ENCODE results near the gene SLC12A7.

SLC12A7 gene

GRCh38 chr5:1012900-1013237 is 99.0 kb downstream of the SLC12A7 start:
- H3K4me3 ChIP-seq (ENCODE audit: low read length): no peak overlapping the region
- no peak for DNase-seq (ENCODE audit: low read depth)
- TF ChIP-seq CTCF (conservative IDR thresholded peaks at IDR 0.05; ENCODE audit: low read length): no peak

DNA sequence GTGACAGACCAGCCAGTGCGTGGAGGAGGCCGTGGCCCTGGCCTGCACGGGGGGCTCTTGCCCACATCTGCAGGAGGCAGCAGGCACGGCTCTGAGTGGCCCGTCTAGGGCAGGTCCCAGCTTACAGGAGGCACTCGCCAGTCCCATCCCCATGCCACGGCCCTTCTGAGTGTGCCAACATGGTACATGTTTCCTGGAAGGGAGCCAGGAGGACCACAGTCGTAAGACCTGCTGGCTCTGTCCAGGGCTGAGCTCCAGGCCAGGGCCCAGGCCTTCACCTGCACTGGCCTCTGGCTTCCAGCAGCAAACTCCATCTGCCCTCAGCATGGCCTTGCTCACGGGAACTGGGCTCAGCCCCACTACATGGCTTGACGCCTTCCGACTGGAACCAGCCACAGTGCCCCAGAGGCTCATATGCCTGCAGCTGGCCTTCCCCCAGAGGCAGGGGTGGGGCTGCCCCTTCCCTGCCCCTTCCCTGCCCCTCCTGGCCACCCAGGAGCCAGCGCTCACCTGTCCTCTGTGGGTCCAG is 99.5 kb downstream of the SLC12A7 start:
- no peak for TF ChIP-seq CTCF (conservative IDR thresholded peaks at IDR 0.05; ENCODE audit: low read length)
- no peak for DNase-seq (ENCODE audit: low read depth)

DNA sequence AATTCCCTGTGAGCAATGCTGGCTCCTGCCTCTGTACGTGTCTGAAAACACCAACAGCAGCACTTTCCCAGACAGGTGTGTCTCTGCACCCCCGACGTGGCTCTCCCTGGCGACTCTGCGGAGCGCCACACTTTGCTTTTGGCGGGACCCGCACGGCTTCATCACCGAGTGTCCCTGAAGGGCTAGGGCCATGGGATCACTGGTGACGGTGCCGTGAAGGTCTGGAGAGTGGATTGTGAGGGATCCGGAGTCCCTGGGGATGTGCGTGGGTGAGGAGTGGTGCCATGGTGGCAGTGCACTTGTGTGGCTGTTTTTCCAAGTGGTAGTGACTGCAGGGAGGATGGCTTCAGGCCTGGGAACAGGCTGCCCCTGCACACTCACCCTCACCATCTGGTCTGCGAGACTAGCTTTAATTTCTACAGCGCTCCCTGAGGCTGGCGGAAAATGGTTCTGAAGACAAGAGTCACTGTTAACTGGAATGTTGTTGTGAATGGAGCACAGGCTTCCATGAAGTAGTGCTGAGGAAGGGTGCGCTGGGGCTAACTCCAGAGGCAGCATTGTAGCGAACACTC is 100.0 kb downstream of the SLC12A7 start:
- no peak for TF ChIP-seq CTCF (conservative IDR thresholded peaks at IDR 0.05; ENCODE audit: low read length)
- H3K4me3 ChIP-seq (ENCODE audit: low read length): no peak overlapping the region
- DNase-seq (ENCODE audit: low read depth): no peak

More for the DNA sequence above, 99.5 kb downstream of the SLC12A7 start:
- H3K4me3 ChIP-seq (ENCODE audit: low read length): no peak overlapping the region

GRCh38 chr5:1011226-1011631 is 100.6 kb downstream of the SLC12A7 start:
- no peak for TF ChIP-seq CTCF (conservative IDR thresholded peaks at IDR 0.05; ENCODE audit: low read length)
- no peak for DNase-seq (ENCODE audit: low read depth)
- no peak overlapping the region for H3K4me3 ChIP-seq (ENCODE audit: low read length)

DNA sequence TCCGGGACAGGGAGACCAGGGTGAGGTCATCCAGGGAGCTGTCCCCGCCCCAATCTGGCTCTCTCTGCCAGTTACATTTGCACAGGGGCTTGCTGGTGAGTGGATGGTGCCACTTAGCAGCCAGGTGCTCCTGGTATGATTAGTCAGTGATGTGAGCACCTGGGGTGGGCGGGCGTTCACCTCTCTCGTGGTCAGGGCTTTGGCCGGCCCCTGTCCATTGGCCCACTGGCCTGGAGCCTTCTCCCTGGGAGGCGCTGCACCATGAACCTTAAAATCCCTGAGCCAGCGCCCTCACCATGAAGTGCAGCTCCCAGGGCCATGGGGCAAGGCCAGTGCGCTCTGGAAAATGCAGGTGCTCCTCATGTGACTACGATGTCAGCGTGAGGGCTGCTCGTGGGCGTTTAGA is 101.2 kb downstream of the SLC12A7 start:
- DNase-seq (ENCODE audit: low read depth): no peak
- no peak for TF ChIP-seq CTCF (conservative IDR thresholded peaks at IDR 0.05; ENCODE audit: low read length)
- no peak overlapping the region for H3K4me3 ChIP-seq (ENCODE audit: low read length)

GRCh38 chr5:1010181-1010510 is 101.7 kb downstream of the SLC12A7 start:
- H3K4me3 ChIP-seq (ENCODE audit: low read length): no peak overlapping the region
- DNase-seq (ENCODE audit: low read depth): no peak
- TF ChIP-seq CTCF (conservative IDR thresholded peaks at IDR 0.05; ENCODE audit: low read length): no peak; the same call in 1 of the 2 replicates

GRCh38 chr5:1009359-1010180 is 102.3 kb downstream of the SLC12A7 start:
- DNase-seq (ENCODE audit: low read depth): no peak
- no peak for TF ChIP-seq CTCF (conservative IDR thresholded peaks at IDR 0.05; ENCODE audit: low read length)
- H3K4me3 ChIP-seq (ENCODE audit: low read length): no peak overlapping the region
